ENCODE results near the gene AP3B2. TPM values are rescaled to one million over a fixed set of nuclear protein-coding genes. Genes with fewer than 3 reads are reported as not detected.

AP3B2 gene
- total and polyA plus RNA-seq, 8 donors: 0.29 to 8.0 (median 2.0) TPM; not detected in 1

DNA sequence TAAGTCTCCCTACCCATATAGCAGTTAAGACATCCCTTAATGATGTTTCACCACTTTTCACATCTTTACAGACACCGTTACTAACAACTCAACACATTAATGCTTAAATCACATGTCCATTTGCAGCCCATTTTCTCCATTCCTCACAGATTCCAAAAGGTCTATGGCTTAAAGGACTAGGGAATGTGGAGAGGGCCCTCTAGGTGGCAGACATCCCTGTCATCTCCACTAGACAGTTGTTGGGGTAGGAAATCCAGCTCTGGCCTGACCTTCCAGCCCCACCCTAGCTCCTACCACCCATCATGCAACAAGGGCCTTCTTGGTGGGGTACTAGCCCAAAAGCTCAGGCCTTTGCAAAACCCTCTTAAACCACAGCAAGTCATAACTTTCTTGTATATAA lies 87.7 kb downstream of the AP3B2 start:
- TF ChIP-seq POLR2A (IDR thresholded peaks at IDR 0.05): no peak
- TF ChIP-seq, protein P1, sequence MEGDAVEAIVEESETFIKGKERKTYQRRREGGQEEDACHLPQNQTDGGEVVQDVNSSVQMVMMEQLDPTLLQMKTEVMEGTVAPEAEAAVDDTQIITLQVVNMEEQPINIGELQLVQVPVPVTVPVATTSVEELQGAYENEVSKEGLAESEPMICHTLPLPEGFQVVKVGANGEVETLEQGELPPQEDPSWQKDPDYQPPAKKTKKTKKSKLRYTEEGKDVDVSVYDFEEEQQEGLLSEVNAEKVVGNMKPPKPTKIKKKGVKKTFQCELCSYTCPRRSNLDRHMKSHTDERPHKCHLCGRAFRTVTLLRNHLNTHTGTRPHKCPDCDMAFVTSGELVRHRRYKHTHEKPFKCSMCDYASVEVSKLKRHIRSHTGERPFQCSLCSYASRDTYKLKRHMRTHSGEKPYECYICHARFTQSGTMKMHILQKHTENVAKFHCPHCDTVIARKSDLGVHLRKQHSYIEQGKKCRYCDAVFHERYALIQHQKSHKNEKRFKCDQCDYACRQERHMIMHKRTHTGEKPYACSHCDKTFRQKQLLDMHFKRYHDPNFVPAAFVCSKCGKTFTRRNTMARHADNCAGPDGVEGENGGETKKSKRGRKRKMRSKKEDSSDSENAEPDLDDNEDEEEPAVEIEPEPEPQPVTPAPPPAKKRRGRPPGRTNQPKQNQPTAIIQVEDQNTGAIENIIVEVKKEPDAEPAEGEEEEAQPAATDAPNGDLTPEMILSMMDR (IDR thresholded peaks at IDR 0.05): no peak
- no peak for TF ChIP-seq EP300 (IDR thresholded peaks at IDR 0.05)
- H3K9me3 ChIP-seq: no peaks in the 10 kb centered on the region
- 39 to 78% (median 53%) methylated on average over 1 of the region's 1 CpG for WGBS, 5 donors
- H3K27me3 ChIP-seq: no peaks in the 10 kb centered on the region
- H3K4me1 ChIP-seq: no peaks in the 10 kb centered on the region
- no peak for DNase-seq
- no peak overlapping the region for H3K4me3 ChIP-seq
- intact Hi-C loops (cut with DNase I; ENCODE audit: low total_unique reads): no loop called here
- no peaks in the 10 kb centered on the region for H3K36me3 ChIP-seq
- H3K27ac ChIP-seq: no peak overlapping the region

DNA sequence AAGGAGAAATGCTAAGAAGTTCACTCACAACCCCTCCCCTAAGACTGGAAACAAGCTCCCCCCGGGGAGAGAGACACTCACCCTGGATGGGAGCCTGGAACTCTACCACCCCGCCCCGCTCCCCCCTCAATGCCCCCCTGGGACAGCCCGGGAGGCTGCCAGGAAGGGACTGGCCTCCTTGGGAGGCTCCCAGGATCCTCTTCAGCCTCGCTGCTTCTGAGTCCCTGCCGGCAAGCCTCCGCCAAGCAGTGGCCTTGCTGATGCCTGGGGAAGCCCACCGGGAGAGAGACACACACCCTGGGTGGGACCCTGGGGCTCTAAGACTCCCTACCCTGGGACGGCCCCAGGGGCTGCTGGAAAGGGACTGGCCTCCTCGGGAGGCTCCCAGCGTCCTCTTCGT lies 95.9 kb downstream of the AP3B2 start:
- Histone ChIP-seq H3K4me1 (no peaks in the 10 kb centered on the region), H3K36me3 (no peaks in the 10 kb centered on the region), H3K27me3 (no peaks in the 10 kb centered on the region), H3K4me3 (no peak overlapping the region), H3K27ac (no peak overlapping the region), H3K9me3 (no peaks in the 10 kb centered on the region)
- intact Hi-C loops (cut with DNase I; ENCODE audit: low total_unique reads): no loop called here
- no peak for DNase-seq
- TF ChIP-seq POLR2A (IDR thresholded peaks at IDR 0.05) (no peak), EP300 (IDR thresholded peaks at IDR 0.05) (no peak), POLR2AphosphoS5 (IDR thresholded peaks at IDR 0.05) (no peak)
- TF ChIP-seq, protein P1 (IDR thresholded peaks at IDR 0.05): no peak
- WGBS, 5 donors: 54 to 72% (median 72%) methylated on average over 9 to 12 of the region's 12 CpGs

DNA sequence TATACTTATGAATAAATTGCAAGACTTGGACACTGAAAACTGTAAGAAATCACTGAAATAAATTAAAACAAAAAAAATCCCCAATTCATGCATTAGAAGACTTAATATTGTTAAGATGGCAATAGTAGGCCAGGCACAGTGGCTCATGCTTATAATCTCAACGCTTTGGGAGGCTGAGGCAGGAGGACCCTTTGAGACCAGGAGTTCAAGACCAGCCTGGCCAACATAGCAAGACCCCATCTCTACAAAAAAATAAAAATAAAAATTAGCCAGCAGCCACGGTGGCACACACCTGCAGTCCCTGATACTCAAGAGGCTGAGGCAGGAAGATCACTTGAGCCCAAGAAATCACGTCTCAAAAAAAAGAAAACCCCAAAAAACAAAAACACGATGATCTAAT lies 98.3 kb downstream of the AP3B2 start:
- no peak for TF ChIP-seq EP300 (IDR thresholded peaks at IDR 0.05)
- TF ChIP-seq, protein P1 (IDR thresholded peaks at IDR 0.05): no peak
- TF ChIP-seq POLR2AphosphoS5 (IDR thresholded peaks at IDR 0.05): no peak
- TF ChIP-seq POLR2A (IDR thresholded peaks at IDR 0.05): no peak
- Histone ChIP-seq H3K27ac (no peak overlapping the region), H3K9me3 (no peaks in the 10 kb centered on the region), H3K4me1 (no peaks in the 10 kb centered on the region), H3K4me3 (no peak overlapping the region), H3K36me3 (no peaks in the 10 kb centered on the region), H3K27me3 (no peaks in the 10 kb centered on the region)
- intact Hi-C loops (cut with DNase I; ENCODE audit: low total_unique reads): no loop called here
- no peak for DNase-seq
- WGBS, 5 donors: 76 to 88% (median 84%) methylated on average over 4 of the region's 4 CpGs

Other genes starting within 250 kb of the AP3B2 start
- 1,000 to 10,000 TPM in 3 of 5 donors, 100 to 1,000 TPM in 2; 364 to 1,880 (median 1,294) TPM for gene RPS17, start 169.4 kb downstream of the AP3B2 start, total RNA-seq
- gene RPS17, start 169.4 kb downstream of the AP3B2 start, polyA plus RNA-seq: 1,000 to 10,000 TPM; 4,707 to 5,380 (median 4,866) TPM
- 1 to 10 TPM in 3 of 5 donors, not detected in 2; 1.1 to 6.4 (median 1.2) TPM for gene CPEB1, start 62.5 kb downstream of the AP3B2 start, total RNA-seq
- 1 to 10 TPM; 1.2 to 2.2 (median 1.7) TPM for gene CPEB1, start 62.5 kb downstream of the AP3B2 start, polyA plus RNA-seq
- under 1 TPM in 1 of 5 donors, not detected in 4; under 0.01 TPM for gene FSD2, start 96.2 kb upstream of the AP3B2 start, total RNA-seq
- under 1 TPM in 1 of 3 donors, not detected in 2; 0.03 TPM for gene FSD2, start 96.2 kb upstream of the AP3B2 start, polyA plus RNA-seq
- gene WHAMM, start 99.8 kb upstream of the AP3B2 start, total RNA-seq: 10 to 100 TPM in 2 of 5 donors, 1 to 10 TPM in 3; 6.2 to 44.6 (median 9.3) TPM
- 1 to 10 TPM; 3.6 to 4.1 (median 3.8) TPM for gene WHAMM, start 99.8 kb upstream of the AP3B2 start, polyA plus RNA-seq
- gene HOMER2, start 242.8 kb upstream of the AP3B2 start, total RNA-seq: 100 to 1,000 TPM in 1 of 5 donors, 10 to 100 TPM in 3, 1 to 10 TPM in 1; 2.9 to 144 (median 85.8) TPM
- 10 to 100 TPM; 35.7 to 77.1 (median 63.8) TPM for gene HOMER2, start 242.8 kb upstream of the AP3B2 start, polyA plus RNA-seq